Nephron (organoid): Measurements from ENCODE around the gene RGS14.

Experiments
- H3K27ac Mint-ChIP-seq, 3 experiments: 2 replicates each; pipeline ENCODE4 v1.8.0; 2020; ENCODE audit warnings: mixed read lengths in 3 of 3, mild to moderate bottlenecking in 2 of 3, moderate library complexity in 1 of 3
- H3K27me3 Mint-ChIP-seq: 2 replicates; pipeline ENCODE4 v1.8.0; 2021; ENCODE audit warnings: low read depth, mild to moderate bottlenecking, moderate library complexity, mixed read lengths
- H3K36me3 Mint-ChIP-seq: 2 replicates; pipeline ENCODE4 v1.8.0; 2020; ENCODE audit warnings: low read depth, mixed read lengths
- H3K4me1 Mint-ChIP-seq: 2 replicates; pipeline ENCODE4 v1.8.0; 2020; ENCODE audit warnings: mixed read lengths
- H3K4me3 Mint-ChIP-seq, 3 experiments: 2 replicates each; pipeline ENCODE4 v1.8.0; 2020; ENCODE audit warnings: mild to moderate bottlenecking in 3 of 3, mixed read lengths in 3 of 3, moderate library complexity in 2 of 3
- H3K9me3 Mint-ChIP-seq: 2 replicates; pipeline ENCODE4 v1.8.0; 2020; ENCODE audit warnings: mixed read lengths
- TF ChIP-seq, protein P1 (sequence below), 3 experiments: fragments of 200-600 bp; sonication (generic); IDR thresholded peaks; one replicate each; pipeline ENCODE4 v1.5.0; 2021; ENCODE audit warnings: antibody characterized with exemption in 3 of 3; ENCODE audit not compliant: unreplicated experiment in 3 of 3

The RGS14 gene, protein sequence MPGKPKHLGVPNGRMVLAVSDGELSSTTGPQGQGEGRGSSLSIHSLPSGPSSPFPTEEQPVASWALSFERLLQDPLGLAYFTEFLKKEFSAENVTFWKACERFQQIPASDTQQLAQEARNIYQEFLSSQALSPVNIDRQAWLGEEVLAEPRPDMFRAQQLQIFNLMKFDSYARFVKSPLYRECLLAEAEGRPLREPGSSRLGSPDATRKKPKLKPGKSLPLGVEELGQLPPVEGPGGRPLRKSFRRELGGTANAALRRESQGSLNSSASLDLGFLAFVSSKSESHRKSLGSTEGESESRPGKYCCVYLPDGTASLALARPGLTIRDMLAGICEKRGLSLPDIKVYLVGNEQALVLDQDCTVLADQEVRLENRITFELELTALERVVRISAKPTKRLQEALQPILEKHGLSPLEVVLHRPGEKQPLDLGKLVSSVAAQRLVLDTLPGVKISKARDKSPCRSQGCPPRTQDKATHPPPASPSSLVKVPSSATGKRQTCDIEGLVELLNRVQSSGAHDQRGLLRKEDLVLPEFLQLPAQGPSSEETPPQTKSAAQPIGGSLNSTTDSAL

DNA sequence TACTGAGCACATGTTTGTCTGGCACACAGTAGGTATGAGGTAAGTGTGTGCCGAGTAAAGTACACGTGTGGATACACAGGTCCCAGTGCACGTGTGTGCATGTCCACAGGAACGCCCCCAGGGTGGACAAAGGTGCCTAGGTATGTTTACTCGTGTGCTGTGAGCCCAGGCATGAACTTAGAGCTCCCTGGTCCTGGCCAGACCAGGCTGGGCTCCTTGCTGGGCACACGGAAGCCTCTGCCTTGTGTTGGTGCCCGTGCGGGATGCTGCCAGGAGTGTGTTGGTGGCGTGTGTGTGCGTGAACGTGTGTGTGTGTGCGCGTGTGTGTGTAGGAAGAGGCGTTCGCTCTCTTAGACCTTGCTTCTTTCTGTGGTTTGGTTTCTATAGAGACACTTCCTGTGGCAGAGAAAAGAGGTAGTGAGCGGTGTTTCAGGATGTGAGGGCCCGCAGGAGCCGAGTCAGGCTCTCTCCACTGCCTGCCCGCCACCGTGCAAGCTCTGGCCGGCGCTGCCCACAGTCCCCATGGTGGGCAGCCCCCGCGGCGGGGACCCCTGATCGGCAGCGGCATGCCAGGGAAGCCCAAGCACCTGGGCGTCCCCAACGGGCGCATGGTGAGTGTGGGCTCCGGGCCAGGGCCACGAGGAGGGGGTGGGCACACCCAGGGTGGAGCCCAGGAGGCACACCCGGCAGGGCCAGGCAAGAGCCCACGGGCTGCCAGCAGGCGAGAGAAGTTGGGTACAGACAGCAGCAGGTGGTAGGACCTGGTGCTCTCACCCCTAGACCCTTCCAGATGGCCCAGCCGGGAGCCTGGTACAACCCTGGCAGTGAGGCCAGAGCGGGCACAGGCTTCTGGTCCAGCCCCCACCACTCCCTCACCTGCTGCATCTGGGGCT lies at the start of gene RGS14:
RGS14 (plus strand) TSS at position 466 of the 893 bp plus-strand sequence; CDS start at position 567, 101 bp downstream.
- H3K4me1 Mint-ChIP-seq: peaks cover 5% of the 10 kb centered on the region
- no peak within 1 kb of the TSS for H3K4me3 Mint-ChIP-seq
- no peaks in the 10 kb centered on the region for H3K36me3 Mint-ChIP-seq
- H3K27me3 Mint-ChIP-seq: peaks cover 5% of the 10 kb centered on the region
- H3K27ac Mint-ChIP-seq: no peak within 1 kb of the TSS
- TF ChIP-seq, protein P1, sequence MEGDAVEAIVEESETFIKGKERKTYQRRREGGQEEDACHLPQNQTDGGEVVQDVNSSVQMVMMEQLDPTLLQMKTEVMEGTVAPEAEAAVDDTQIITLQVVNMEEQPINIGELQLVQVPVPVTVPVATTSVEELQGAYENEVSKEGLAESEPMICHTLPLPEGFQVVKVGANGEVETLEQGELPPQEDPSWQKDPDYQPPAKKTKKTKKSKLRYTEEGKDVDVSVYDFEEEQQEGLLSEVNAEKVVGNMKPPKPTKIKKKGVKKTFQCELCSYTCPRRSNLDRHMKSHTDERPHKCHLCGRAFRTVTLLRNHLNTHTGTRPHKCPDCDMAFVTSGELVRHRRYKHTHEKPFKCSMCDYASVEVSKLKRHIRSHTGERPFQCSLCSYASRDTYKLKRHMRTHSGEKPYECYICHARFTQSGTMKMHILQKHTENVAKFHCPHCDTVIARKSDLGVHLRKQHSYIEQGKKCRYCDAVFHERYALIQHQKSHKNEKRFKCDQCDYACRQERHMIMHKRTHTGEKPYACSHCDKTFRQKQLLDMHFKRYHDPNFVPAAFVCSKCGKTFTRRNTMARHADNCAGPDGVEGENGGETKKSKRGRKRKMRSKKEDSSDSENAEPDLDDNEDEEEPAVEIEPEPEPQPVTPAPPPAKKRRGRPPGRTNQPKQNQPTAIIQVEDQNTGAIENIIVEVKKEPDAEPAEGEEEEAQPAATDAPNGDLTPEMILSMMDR (IDR thresholded peaks at IDR 0.05; ENCODE audit: unreplicated experiment in 3 of 3): no peak
- no peaks in the 10 kb centered on the region for H3K9me3 Mint-ChIP-seq

GRCh38 chr5:177308740-177309139 lies 49.0 kb upstream of the RGS14 start:
- peak overlapping the region; percentile 52 to 85 (median 79) for H3K4me3 Mint-ChIP-seq
- H3K9me3 Mint-ChIP-seq: no peaks in the 10 kb centered on the region
- peaks cover 25% of the 10 kb centered on the region for H3K36me3 Mint-ChIP-seq
- peaks cover 45% of the 10 kb centered on the region for H3K4me1 Mint-ChIP-seq
- peak overlapping the region in 1 of 3 experiments; percentile 8 for H3K27ac Mint-ChIP-seq
- TF ChIP-seq, protein P1 (IDR thresholded peaks at IDR 0.05; ENCODE audit: unreplicated experiment in 3 of 3): no peak
- H3K27me3 Mint-ChIP-seq: no peaks in the 10 kb centered on the region

DNA sequence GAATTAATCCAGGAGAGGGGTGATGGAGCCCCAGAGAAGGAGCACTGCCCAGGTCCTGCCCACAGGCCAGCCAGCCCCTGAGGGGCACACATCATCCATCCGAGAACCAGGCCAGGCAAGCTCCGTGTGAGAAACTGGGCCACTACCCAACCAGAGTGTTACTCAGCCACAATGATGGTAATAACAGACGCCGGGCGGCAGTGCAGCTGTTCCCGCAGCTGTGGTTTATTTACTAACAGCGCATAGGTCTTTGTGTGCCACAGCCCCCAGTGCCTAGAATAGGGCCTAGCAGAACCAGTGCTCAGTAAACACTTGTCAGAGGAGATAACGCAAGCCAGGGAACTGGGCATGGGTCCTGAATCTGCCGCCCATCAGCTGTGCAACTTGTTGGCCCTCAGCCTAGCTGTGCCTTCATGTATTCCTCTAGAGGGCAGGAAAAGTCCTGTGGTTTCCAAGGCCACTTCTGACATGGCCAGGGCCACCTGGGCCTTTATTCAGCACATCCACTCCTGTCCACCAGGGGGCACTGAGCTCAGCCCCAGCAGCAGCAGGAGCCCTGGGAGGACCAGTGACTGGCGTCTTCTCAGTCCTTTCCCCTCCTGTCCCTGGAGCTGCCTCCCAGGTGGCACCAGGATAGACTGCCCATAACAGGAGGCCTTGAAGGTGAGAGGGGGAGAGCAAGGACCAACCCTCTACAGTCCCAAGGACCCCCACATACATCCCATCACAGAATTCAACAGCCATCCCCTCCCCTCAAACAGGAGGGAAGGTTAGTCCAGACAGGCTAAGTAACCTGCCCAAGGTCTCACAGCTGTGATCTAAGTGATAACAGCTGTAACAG lies 48.2 kb upstream of the RGS14 start:
- H3K9me3 Mint-ChIP-seq: no peaks in the 10 kb centered on the region
- H3K36me3 Mint-ChIP-seq: peaks cover 21% of the 10 kb centered on the region
- peak overlapping the region; percentile 75 to 85 (median 79) for H3K4me3 Mint-ChIP-seq
- H3K27ac Mint-ChIP-seq: peak overlapping the region in 2 of 3 experiments; percentile 8 to 9
- peaks cover 37% of the 10 kb centered on the region for H3K4me1 Mint-ChIP-seq
- TF ChIP-seq, protein P1 (IDR thresholded peaks at IDR 0.05; ENCODE audit: unreplicated experiment in 3 of 3): peak; percentile 72 to 82 (median 72)
- H3K27me3 Mint-ChIP-seq: no peaks in the 10 kb centered on the region

GRCh38 chr5:177310332-177310731 lies 47.4 kb upstream of the RGS14 start:
- peaks cover 16% of the 10 kb centered on the region for H3K36me3 Mint-ChIP-seq
- peak overlapping the region; percentile 85 to 89 (median 86) for H3K4me3 Mint-ChIP-seq
- H3K27me3 Mint-ChIP-seq: no peaks in the 10 kb centered on the region
- peaks cover 33% of the 10 kb centered on the region for H3K4me1 Mint-ChIP-seq
- no peak overlapping the region for H3K27ac Mint-ChIP-seq
- TF ChIP-seq, protein P1 (IDR thresholded peaks at IDR 0.05; ENCODE audit: unreplicated experiment in 3 of 3): no peak
- no peaks in the 10 kb centered on the region for H3K9me3 Mint-ChIP-seq

DNA sequence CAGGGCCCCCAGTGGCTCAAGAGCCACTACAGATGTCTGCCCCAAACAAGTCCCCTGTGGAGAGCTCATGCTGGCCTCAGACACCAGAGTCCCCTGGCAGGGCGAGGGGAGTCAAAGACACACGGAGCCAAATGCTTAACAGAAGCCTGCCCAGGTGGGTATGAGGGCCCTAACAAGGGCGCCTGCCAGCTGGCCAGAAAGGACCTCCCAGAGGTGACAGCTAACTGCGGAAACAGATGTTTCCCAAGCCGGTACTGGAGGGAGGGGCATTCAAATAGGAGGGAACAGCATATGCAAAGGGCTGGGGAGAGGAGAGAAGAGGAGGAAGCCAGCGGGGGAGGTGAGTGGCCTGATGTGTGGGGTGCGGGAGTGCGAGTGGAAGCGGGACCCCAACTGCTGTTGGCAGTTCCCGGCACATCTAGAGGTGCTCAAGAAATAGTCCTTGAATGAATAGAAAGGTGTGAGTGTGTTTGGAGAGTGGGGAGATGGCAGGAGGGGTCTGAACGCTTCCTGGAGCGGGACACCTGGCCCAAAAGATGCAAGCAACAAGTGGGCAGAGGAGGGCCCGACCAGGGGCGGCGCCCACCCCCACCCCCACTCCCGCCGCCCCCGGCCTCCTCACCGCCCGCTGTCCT lies 46.9 kb upstream of the RGS14 start:
- Mint-ChIP-seq H3K36me3 (peaks cover 11% of the 10 kb centered on the region), H3K27ac (peak overlapping the region; percentile 4 to 60 (median 43)), H3K9me3 (no peaks in the 10 kb centered on the region), H3K27me3 (no peaks in the 10 kb centered on the region), H3K4me3 (peak overlapping the region; percentile 85 to 89 (median 86)), H3K4me1 (peaks cover 31% of the 10 kb centered on the region)
- TF ChIP-seq, protein P1 (IDR thresholded peaks at IDR 0.05; ENCODE audit: unreplicated experiment in 3 of 3): no peak
